GM23248 (cell line): Measurements from ENCODE around the gene NOL9.

Source experiments
- EZH2 ChIP-seq: fragments of 200-600 bp; sonication (generic); IDR thresholded peaks from 2 replicates; pipeline ENCODE4 v1.6.1; 2018; ENCODE audit warnings: antibody characterized with exemption, mild to moderate bottlenecking; ENCODE audit not compliant: insufficient read depth, poor library complexity, severe bottlenecking
- EZH2phosphoT487 ChIP-seq: fragments of 200-600 bp; sonication (generic); IDR thresholded peaks from 2 replicates; pipeline ENCODE4 v1.6.1; 2018; ENCODE audit warnings: antibody characterized with exemption, moderate library complexity, mild to moderate bottlenecking, low read depth; ENCODE audit not compliant: insufficient read depth

GRCh38 chr1:6517435-6517851, 36.9 kb downstream of the NOL9 start:
- TF ChIP-seq EZH2phosphoT487 (no peak), EZH2 (no peak)
